ENCODE results near the gene HSPH1.
"Not testable (repeated sequence)": the region's sequence is repeated elsewhere in the genome, so short reads cannot be mapped to it uniquely, and the experiment has no call there.

Gene HSPH1

DNA sequence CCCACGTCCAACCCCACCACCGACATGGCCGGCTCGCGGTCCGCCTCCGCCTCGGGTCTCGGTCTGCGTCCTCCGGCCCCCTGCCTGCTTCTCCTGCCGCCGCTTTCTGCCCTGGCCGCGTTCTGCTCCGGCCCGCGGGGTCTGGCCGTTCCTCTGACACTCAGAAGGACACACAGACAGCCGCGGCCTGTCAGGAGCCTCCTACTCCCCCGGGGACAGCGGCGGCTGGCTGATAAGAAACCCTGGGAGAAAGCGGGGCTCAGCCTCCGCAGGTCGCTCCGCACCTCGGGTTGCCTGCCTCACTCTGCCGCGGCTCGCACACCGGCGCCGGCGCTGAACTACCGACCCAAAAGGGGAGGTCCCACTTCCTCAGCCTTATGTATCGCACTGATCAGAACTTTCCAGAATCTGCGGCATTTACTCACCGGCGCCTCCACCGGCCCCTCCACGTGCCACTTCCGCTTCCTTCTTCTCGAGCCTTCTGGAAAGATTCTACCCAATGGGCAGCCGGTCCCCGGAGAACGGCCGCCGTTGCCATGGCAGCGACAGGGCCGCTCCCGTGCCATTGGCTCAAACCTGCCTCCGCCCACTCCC lies at the start of gene HSPH1:
TSS of gene HSPH1 (minus strand) at position 348 of the 594 bp plus-strand sequence. CDS start at position 26, 322 bp downstream.
- FAIRE-seq, result peak; percentile 94

DNA sequence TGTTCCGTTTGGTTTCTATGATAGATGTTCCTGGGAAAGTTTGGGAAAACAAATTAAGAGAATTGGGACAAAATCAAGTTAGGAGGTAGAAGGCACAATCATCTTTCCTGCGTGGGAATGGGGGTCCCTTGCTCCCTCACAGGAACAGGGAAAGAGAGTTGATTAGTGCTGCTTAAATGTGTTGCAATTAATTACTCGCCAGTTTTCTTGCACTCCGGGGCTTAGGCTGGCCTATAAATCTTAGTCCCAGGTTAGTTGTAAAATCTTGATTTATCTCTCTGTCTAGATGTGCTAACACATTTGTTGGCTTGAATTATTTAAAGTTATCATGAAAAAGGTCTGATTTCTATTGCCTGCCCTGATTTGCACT lies 48.1 kb upstream of the HSPH1 start:
- FAIRE-seq, result no peak

DNA sequence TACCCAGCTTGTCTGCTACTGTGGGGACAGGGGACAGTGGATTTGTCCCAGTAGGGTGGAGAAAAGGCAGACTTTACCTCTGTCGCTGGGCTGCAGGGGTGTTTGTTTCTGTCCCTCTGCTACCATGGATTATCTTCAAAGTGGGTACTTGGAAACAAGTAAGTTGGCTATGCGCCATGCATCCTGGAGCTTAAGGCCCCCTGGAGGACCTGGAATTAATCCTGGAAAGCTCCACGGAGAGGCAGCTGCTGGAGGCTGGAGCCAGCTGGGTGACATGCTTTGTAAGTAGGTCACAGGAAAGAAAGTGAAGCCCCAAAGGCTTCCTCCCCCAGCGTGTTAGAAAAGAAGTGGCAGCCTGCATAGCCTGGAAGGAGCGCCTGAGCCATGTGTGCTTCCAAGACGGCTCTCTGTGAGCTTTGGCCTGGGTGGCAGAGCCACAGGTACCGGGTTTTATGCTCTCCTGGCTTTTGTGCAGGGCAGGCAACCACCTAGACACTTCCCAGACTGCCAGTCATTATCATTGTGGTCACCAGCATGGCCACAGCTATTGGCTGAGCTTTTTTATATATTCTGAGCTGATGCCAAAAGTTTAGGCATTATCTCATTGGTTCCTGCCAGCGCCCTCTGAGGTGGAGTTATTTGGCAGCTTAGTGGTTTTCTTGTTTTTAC lies 47.6 kb upstream of the HSPH1 start:
- FAIRE-seq, result no peak

DNA sequence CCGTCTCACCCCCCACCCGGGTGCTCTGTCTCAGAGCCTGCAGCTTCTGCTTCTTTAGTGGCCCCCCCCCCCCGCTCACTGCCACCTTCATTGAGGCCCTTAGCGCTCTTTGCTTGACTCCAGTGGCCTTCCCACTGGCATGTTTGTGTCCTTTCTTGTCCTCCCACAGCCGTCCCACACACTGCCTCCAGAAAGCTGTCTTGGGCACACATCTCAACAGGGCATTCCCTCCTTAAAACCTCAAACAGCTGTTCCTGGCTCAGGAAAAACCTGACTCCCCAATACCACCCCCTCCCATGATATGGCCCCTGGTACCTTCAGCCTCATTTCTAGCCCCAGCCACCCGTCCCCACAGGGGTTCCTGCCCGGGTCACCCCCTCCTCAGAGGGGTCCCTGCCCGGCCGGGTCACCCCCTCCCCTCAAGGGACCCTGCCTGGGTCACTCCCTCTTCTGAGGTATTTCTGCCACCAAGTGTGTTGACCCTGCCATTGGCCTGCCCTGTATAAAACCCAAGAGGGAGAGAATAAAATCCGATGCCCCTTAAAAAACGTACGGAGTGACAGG lies 46.9 kb upstream of the HSPH1 start:
- no peak for FAIRE-seq

GRCh38 chr13:31207661-31208552 lies 46.2 kb upstream of the HSPH1 start:
- FAIRE-seq, result no peak

- FAIRE-seq, result no peak
Measured at GRCh38 chr13:31204592-31204991, 42.9 kb upstream of the HSPH1 start.

- no peak for FAIRE-seq
Measured at GRCh38 chr13:31201341-31202031, 39.8 kb upstream of the HSPH1 start.

- no peak for FAIRE-seq
Measured at GRCh38 chr13:31200637-31200971, 38.9 kb upstream of the HSPH1 start.

DNA sequence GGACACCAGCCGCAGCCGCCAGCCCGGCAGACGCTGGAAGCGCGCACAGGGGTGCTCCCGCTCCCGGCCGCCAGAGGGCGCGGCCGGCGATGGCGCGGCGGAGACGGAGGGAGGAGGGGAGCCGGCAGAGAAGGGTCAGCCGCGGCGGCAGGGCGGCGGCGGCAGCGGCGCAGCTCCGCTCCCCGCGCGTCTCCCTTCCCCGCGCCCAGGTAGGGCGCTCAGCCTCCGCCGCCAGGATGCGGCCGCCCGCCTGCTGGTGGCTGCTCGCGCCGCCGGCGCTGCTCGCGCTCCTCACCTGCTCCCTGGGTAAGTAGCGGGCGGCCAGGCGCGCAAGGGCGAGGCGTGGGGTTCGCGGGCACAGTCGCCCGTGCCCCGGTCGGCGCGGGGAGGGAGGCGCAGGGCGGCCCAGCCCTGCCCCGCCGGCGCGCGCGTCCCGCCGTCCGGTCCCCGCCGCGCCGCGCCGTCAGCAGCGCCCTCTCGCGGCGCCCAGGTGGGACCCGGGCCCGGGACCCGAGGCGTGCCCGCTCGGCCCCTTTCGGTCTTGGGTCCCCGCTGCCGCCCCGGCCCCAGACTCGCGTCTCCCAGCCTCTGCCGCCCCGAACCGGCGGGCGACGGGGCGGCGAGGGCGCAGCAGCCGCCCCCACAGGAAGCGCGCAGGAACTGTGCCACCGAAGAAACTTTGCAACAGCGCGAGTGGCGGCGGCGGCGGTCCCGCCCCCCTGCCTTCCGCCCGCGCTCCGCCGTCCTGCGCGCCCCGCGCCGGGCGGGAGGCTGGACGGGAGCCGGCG lies 38.3 kb upstream of the HSPH1 start, which contains the start of gene B3GLCT:
TSS of gene B3GLCT (plus strand) at position 127 of the 788 bp plus-strand sequence. CDS start at position 237, 110 bp downstream.
- no peak for FAIRE-seq

GRCh38 chr13:31199527-31199848 lies 37.8 kb upstream of the HSPH1 start:
- FAIRE-seq, result no peak

- no peak for FAIRE-seq
Measured at GRCh38 chr13:31198519-31198918, 36.8 kb upstream of the HSPH1 start.

DNA sequence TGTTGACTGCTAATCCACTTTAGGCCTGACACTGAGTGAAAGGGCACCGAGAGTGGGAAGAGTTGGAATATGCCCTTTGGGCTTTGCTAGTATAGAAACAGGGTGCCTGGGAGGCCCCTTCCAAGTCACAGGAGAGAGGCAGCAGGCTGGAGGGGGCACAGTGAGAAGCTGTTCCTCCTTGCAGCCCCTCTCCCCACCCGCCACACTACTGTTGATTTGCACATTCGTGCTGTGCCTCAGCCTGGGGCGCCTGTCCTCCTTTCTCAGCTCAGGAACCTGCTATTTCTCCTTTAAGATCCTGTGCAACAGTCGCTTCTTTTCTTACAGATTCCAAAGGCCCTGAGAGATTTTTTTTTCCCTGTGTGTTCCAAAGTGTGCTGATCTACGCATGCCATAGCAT lies 35.3 kb upstream of the HSPH1 start:
- no peak for FAIRE-seq

- no peak for FAIRE-seq
Measured at GRCh38 chr13:31195616-31196015, 33.9 kb upstream of the HSPH1 start.

DNA sequence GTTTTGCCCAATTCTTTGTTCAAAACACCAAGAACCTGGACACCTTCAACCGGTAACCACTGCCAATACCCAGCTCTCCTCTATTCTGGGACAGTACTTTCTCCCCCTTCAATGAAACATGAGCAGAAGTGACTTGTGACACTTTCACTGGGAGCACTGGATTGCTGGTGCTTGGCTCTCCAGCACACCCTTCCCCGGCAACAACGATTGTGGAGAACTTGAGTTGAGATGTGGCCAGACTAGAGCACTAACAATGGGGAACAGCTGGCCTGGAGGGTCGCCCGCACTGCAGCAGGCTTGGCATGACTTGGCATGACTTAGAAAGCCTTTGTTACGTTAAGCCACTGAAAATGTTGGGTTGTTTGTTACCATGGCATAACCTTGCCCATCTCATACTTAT lies 30.6 kb upstream of the HSPH1 start:
- FAIRE-seq, result no peak

DNA sequence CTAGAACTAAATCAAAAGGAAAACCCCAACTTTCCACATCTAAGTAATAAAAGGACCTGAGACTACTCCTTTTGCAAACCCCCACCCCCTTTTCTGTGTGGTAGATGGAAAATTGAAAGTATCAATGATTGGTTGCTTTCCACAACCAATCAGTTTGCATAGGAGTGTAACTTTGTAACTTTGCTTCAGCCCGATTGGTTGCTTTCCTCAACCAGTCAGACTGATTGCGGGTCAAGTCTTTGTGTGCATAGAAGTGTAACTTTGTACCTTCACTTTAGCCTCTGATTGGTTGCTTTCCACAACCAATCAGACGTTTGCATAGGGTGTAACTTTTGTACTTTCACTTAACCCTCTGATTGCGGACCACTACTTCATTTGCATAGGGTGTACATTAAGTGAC lies 30.0 kb upstream of the HSPH1 start:
- FAIRE-seq, result no peak

- no peak for FAIRE-seq
Measured at GRCh38 chr13:31184981-31185645, 23.4 kb upstream of the HSPH1 start.

DNA sequence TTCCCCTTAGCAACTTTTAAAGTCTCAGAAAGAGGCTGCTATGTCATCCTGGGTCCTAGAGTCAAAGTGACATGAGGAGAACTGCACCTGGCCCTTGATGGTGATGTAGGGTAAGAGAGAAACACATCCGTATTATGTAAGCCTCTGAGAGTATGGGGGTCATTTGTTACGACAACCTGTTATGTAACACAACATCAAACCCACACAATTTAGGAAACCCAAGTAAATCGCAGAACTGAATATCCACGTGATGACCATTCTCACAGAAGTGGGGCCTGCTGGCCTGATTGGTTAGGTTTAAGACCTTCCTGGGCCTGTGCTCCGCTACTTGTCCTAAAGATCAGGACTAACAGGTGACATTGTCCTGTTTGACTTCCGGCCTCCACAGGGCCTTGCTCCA lies 22.7 kb upstream of the HSPH1 start:
- FAIRE-seq, result no peak

GRCh38 chr13:31182987-31183386 lies 21.3 kb upstream of the HSPH1 start:
- FAIRE-seq, result no peak

DNA sequence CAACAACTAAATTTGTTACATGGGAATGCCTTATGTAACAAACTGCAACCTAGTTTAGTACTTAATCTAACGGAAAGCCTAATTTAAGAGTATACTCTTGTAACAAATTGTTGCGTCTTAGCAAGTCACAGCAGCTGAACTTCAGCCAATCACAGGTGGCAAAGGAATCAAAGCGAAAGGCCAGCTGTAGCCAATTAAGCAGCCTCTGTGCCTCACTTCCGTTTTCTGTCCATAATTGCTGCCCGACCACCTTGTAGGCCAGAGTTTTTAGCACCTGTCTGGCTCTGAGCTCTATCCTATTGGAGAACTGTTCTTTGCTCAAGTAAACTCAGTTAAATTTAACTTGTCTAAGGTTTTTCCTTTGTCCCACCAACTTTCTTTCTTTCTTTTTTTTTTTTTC lies 18.1 kb upstream of the HSPH1 start:
- FAIRE-seq, result no peak

- FAIRE-seq, result no peak
Measured at GRCh38 chr13:31179241-31179640, 17.5 kb upstream of the HSPH1 start.

DNA sequence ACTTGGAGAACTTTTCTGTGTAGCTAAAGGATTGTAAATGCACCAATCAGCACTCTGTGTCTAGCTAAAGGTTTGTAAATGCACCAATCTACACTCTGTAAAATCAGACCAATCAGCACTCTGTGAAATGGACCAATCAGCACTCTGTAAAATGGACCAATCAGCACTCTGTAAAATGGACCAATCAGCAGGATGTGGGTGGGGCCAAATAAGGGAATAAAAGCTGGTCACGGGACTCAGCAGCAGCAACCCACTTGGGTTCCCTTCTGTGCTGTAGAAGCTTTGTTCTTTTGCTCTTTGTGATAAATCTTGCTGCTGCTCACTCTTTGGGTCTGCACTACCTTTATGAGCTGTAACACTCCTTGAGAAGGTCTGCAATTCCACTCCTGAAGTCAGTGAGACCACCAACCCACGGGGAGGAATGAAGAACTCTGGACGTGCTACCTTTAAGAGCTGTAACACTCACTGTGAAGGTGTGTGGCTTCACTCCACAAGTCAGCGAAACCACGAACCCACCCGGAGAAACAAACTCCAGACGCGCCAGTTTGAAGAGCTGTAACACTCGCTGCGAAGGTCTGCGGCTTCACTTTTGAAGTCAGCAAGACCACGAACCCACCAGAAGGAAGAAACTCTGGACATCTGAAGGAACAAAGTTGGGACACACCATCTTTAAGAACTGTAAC lies 16.2 kb upstream of the HSPH1 start:
- FAIRE-seq, result not testable (repeated sequence)
